ENCODE measurements around the gene PSMD6. TPM values are rescaled to one million over a fixed set of nuclear protein-coding genes. Genes with fewer than 3 reads are reported as not detected.

Gene PSMD6
- total and polyA plus RNA-seq, 4 donors: 59.1 to 78.9 (median 66.0) TPM

DNA sequence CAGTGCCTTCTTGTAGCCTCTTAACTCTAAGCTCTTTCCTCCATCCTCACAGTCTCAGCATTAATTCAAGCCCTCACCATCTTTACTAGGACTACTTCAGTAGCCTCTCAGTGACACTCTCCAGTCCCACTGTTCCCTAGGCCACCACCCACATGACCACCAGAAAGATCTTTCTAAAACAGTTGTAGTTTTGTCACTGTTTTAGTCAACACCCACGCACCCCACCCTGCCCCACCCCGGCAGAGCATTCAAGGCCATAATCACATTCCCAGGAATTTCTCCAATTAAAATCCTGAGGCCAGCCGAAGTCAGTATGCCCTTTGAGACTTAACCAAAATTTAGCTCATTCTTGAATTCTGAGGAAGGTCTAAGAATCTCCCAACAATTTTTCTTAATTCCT is 31.2 kb upstream of the PSMD6 start:
- Histone ChIP-seq H3K9ac (ENCODE audit: insufficient read depth in 1 of 2, low read length in 2 of 2) (no peak overlapping the region), H3K4me1 (ENCODE audit: control insufficient read depth in 5 of 5, insufficient read depth in 5 of 5, low read length in 5 of 5) (peaks cover 0 to 2% (median 0%) of the 10 kb centered on the region in 5 donors), H3K27me3 (ENCODE audit: control insufficient read depth in 3 of 3, insufficient read depth in 3 of 3, low read length in 2 of 3) (no peaks in the 10 kb centered on the region), H3K9me3 (ENCODE audit: control insufficient read depth in 4 of 4, insufficient read depth in 3 of 4, low read length in 3 of 4) (no peaks in the 10 kb centered on the region), H3K36me3 (ENCODE audit: control insufficient read depth in 4 of 4, insufficient read depth in 4 of 4, low read length in 4 of 4) (no peaks in the 10 kb centered on the region), H3K4me3 (no peak overlapping the region), H3K27ac (ENCODE audit: low read depth in 1 of 2, low read length in 1 of 2) (no peak overlapping the region)
- TF ChIP-seq CTCF (IDR thresholded peaks at IDR 0.05; ENCODE audit: control extremely low read depth, extremely low read depth): no peak
- 88 to 91% methylated on average over 3 of the region's 3 CpGs for WGBS, 2 donors
- ATAC-seq (ENCODE audit: insufficient read depth, low FRiP score) (no peak), DNase-seq (no peak)

DNA sequence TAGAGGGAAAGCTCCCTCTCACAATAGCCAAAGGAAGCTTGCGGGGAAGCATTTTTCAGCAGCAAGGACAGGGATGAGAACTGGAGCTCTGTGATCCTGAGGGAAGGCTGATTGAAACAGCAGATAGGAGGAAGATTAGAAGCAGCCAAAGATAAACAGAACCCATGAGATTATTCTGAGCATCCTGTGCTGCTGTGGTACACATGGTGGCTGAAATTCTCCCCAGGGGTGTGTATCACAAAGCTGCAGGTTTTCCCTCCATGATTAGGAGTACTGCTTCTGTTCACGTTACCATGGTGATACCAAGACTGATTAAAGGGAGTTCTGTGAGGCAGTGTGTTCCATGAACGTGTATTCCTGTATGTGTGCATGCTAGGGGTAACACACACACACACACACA is 30.3 kb upstream of the PSMD6 start:
- WGBS, 2 donors: 63 to 81% methylated on average over 3 of the region's 3 CpGs
- ATAC-seq (ENCODE audit: insufficient read depth, low FRiP score): no peak
- no peak overlapping the region for H3K4me3 ChIP-seq

GRCh38 chr3:64053117-64053516 is 29.8 kb upstream of the PSMD6 start:
- Histone ChIP-seq H3K9ac (ENCODE audit: insufficient read depth in 1 of 2, low read length in 2 of 2) (no peak overlapping the region), H3K36me3 (ENCODE audit: control insufficient read depth in 4 of 4, insufficient read depth in 4 of 4, low read length in 4 of 4) (no peaks in the 10 kb centered on the region), H3K27me3 (ENCODE audit: control insufficient read depth in 3 of 3, insufficient read depth in 3 of 3, low read length in 2 of 3) (no peaks in the 10 kb centered on the region), H3K27ac (ENCODE audit: low read depth in 1 of 2, low read length in 1 of 2) (no peak overlapping the region), H3K9me3 (ENCODE audit: control insufficient read depth in 4 of 4, insufficient read depth in 3 of 4, low read length in 3 of 4) (no peaks in the 10 kb centered on the region), H3K4me1 (ENCODE audit: control insufficient read depth in 5 of 5, insufficient read depth in 5 of 5, low read length in 5 of 5) (peaks cover 0 to 2% (median 0%) of the 10 kb centered on the region in 5 donors), H3K4me3 (no peak overlapping the region)
- no peak for TF ChIP-seq CTCF (IDR thresholded peaks at IDR 0.05; ENCODE audit: control extremely low read depth, extremely low read depth)
- DNase-seq: no peak
- no peak for ATAC-seq (ENCODE audit: insufficient read depth, low FRiP score)

More for the DNA sequence above, 30.3 kb upstream of the PSMD6 start:
- H3K9me3 ChIP-seq (ENCODE audit: control insufficient read depth in 4 of 4, insufficient read depth in 3 of 4, low read length in 3 of 4): no peaks in the 10 kb centered on the region
- no peaks in the 10 kb centered on the region for H3K36me3 ChIP-seq (ENCODE audit: control insufficient read depth in 4 of 4, insufficient read depth in 4 of 4, low read length in 4 of 4)
- no peak overlapping the region for H3K9ac ChIP-seq (ENCODE audit: insufficient read depth in 1 of 2, low read length in 2 of 2)
- no peak for DNase-seq
- H3K27me3 ChIP-seq (ENCODE audit: control insufficient read depth in 3 of 3, insufficient read depth in 3 of 3, low read length in 2 of 3): no peaks in the 10 kb centered on the region
- no peak for TF ChIP-seq CTCF (IDR thresholded peaks at IDR 0.05; ENCODE audit: control extremely low read depth, extremely low read depth)
- H3K27ac ChIP-seq (ENCODE audit: low read depth in 1 of 2, low read length in 1 of 2): no peak overlapping the region
- H3K4me1 ChIP-seq (ENCODE audit: control insufficient read depth in 5 of 5, insufficient read depth in 5 of 5, low read length in 5 of 5): peaks cover 0 to 2% (median 0%) of the 10 kb centered on the region in 5 donors

- H3K27ac ChIP-seq (ENCODE audit: low read depth in 1 of 2, low read length in 1 of 2): no peak overlapping the region
- TF ChIP-seq CTCF (IDR thresholded peaks at IDR 0.05; ENCODE audit: control extremely low read depth, extremely low read depth): no peak
- peaks cover 0 to 5% (median 0%) of the 10 kb centered on the region in 5 donors for H3K4me1 ChIP-seq (ENCODE audit: control insufficient read depth in 5 of 5, insufficient read depth in 5 of 5, low read length in 5 of 5)
- 78 to 92% methylated on average over 4 of the region's 4 CpGs for WGBS, 2 donors
- no peaks in the 10 kb centered on the region for H3K9me3 ChIP-seq (ENCODE audit: control insufficient read depth in 4 of 4, insufficient read depth in 3 of 4, low read length in 3 of 4)
- no peaks in the 10 kb centered on the region for H3K36me3 ChIP-seq (ENCODE audit: control insufficient read depth in 4 of 4, insufficient read depth in 4 of 4, low read length in 4 of 4)
- DNase-seq: no peak
- no peak for ATAC-seq (ENCODE audit: insufficient read depth, low FRiP score)
- no peak overlapping the region for H3K4me3 ChIP-seq
- no peak overlapping the region for H3K9ac ChIP-seq (ENCODE audit: insufficient read depth in 1 of 2, low read length in 2 of 2)
- H3K27me3 ChIP-seq (ENCODE audit: control insufficient read depth in 3 of 3, insufficient read depth in 3 of 3, low read length in 2 of 3): no peaks in the 10 kb centered on the region
Observed at GRCh38 chr3:64049832-64050231, 26.5 kb upstream of the PSMD6 start.

Data from lung (tissue), 12 donors.